GM12878 (cell line): ENCODE measurements around the gene REEP5. TPM values are rescaled to one million over a fixed set of nuclear protein-coding genes. Genes with fewer than 3 reads are reported as not detected.

ENCODE experiments used
- ATAC-seq: fragments of 200-7000 bp; cut with Tn5 transposase; 3 replicates; pipeline ENCODE4 v1.9.1; 2020; ENCODE audit warnings: mild to moderate bottlenecking, moderate library complexity
- BruUV-seq: library from RNA; stranded (reverse); fragments of 400-500 nt; replicated peaks from 2 replicates; lab custom pipeline; 2021; lab: Mats Ljungman, UMichigan
- CTCF ChIA-PET: fragments of 300-600 bp; sonication (Branson Sonifier 250); formaldehyde crosslinking; extraction: SDS; loops from one replicate; lab custom pipeline; 2021; ENCODE audit warnings: inconsistent platforms; lab: Yijun Ruan, JAX
- POLR2A ChIA-PET: fragments of 350-600 bp; formaldehyde crosslinking; extraction: SDS; loops from one replicate; lab custom pipeline; 2021; ENCODE audit warnings: inconsistent platforms; lab: Charles Lee
- RAD21 ChIA-PET: fragments of 300-600 bp; sonication (Branson Sonifier 250); formaldehyde crosslinking; loops from one replicate; lab custom pipeline; 2023; ENCODE audit warnings: antibody characterized with exemption; ENCODE audit not compliant: unreplicated experiment; lab: Charles Lee
- SMC1A ChIA-PET: fragments of 300-600 bp; sonication (Branson Sonifier 250); formaldehyde crosslinking; loops from one replicate; lab custom pipeline; 2023; ENCODE audit not compliant: unreplicated experiment, uncharacterized antibody; lab: Charles Lee
- DNase-seq: peaks from one replicate; pipeline ENCODE4 v3.0.0-alpha.2; 2011; ENCODE audit warnings: low read depth, low spot score
- FAIRE-seq: peaks from 3 replicates; lab custom pipeline; 2011; peaks lifted over from hg19 to GRCh38; lab: Jason Lieb, UNC
- H2AFZ ChIP-seq: 2 replicates; pipeline ENCODE4 v1.6.0; 2011; ENCODE audit warnings: low read depth, low read length, control low read depth; ENCODE audit not compliant: control insufficient read depth
- H3K27ac ChIP-seq: 2 replicates; pipeline ENCODE4 v1.5.1; 2011; ENCODE audit warnings: control low read depth; ENCODE audit not compliant: control insufficient read depth, insufficient read depth
- H3K27me3 ChIP-seq, 2 experiments: replicated peaks in 1 of 2; 2 replicates each; pipeline versions ENCODE4 v1.6.0 to v1.6.1; 2011; ENCODE audit warnings: low read length in 1 of 2; ENCODE audit not compliant: control insufficient read depth in 2 of 2, insufficient read depth in 2 of 2
- H3K36me3 ChIP-seq, 2 experiments: 2 replicates each; pipeline ENCODE4 v1.5.1; 2011; ENCODE audit warnings: low read length in 1 of 2; ENCODE audit not compliant: control insufficient read depth in 2 of 2, insufficient read depth in 2 of 2
- H3K4me1 ChIP-seq: 2 replicates; pipeline ENCODE4 v1.6.1; 2011; ENCODE audit warnings: mild to moderate bottlenecking, low read length, moderate library complexity, mixed read lengths; ENCODE audit not compliant: control insufficient read depth, insufficient read depth
- H3K4me2 ChIP-seq: 2 replicates; pipeline ENCODE4 v1.6.0; 2011; ENCODE audit warnings: control low read depth; ENCODE audit not compliant: control insufficient read depth, insufficient read depth
- H3K4me3 ChIP-seq: fragments of 200-600 bp; sonication (generic); 2 replicates; pipeline ENCODE4 v1.5.1; 2016
- H3K79me2 ChIP-seq: 2 replicates; pipeline ENCODE4 v1.6.0; 2011; ENCODE audit warnings: low read length; ENCODE audit not compliant: control insufficient read depth, insufficient read depth
- H3K9ac ChIP-seq: 2 replicates; pipeline ENCODE4 v1.8.0; 2011; ENCODE audit warnings: low read length, control low read depth, mixed read lengths; ENCODE audit not compliant: control insufficient read depth, insufficient read depth
- H3K9me3 ChIP-seq: replicated peaks from 3 replicates; pipeline ENCODE4 v1.5.1; 2011; ENCODE audit warnings: mild to moderate bottlenecking, low read length; ENCODE audit not compliant: control insufficient read depth, insufficient read depth
- H4K20me1 ChIP-seq: 2 replicates; pipeline ENCODE4 v1.6.0; 2011; ENCODE audit not compliant: control insufficient read depth, insufficient read depth
- CHD2 ChIP-seq: IDR thresholded peaks from 2 replicates; pipeline ENCODE4 v1.6.1; 2011; ENCODE audit warnings: low read depth, low read length, improper control_type of control experiment, borderline replicate concordance
- CREB1 ChIP-seq: IDR thresholded peaks from 2 replicates; pipeline ENCODE4 v1.6.1; 2012; ENCODE audit warnings: low read depth, mild to moderate bottlenecking, inconsistent platforms
- CREM ChIP-seq: IDR thresholded peaks from 2 replicates; pipeline ENCODE4 v1.6.1; 2014; ENCODE audit warnings: antibody characterized with exemption, low read depth
- DPF2 ChIP-seq: fragments of 450-650 bp; IDR thresholded peaks from 2 replicates; pipeline ENCODE4 v1.6.1; 2017; ENCODE audit warnings: mild to moderate bottlenecking
- NR2F1 ChIP-seq: fragments of 450-650 bp; conservative IDR thresholded peaks from 2 replicates; pipeline ENCODE4 v1.6.1; 2017; ENCODE audit warnings: mild to moderate bottlenecking
- RELB ChIP-seq: fragments of 450-650 bp; IDR thresholded peaks from 2 replicates; pipeline ENCODE4 v1.6.1; 2017; ENCODE audit warnings: low read depth, mild to moderate bottlenecking, moderate library complexity
- RUNX3 ChIP-seq: IDR thresholded peaks from 2 replicates; pipeline ENCODE4 v1.6.1; 2012; ENCODE audit warnings: low read length, inconsistent platforms
- SPI1 ChIP-seq: IDR thresholded peaks from 2 replicates; pipeline ENCODE4 v1.6.1; 2011; ENCODE audit warnings: low read depth, mild to moderate bottlenecking, low read length, moderate library complexity, borderline replicate concordance; ENCODE audit not compliant: insufficient read depth
- ZBTB4 ChIP-seq: fragments of 450-650 bp; formaldehyde crosslinking; IDR thresholded peaks from 2 replicates; pipeline ENCODE4 v1.4.0; 2022; ENCODE audit warnings: mild to moderate bottlenecking, moderate library complexity
- WGBS: methylation state at CpG from one replicate; pipeline ENCODE4 v1.1.6; 2016; ENCODE audit warnings: low lambda C conversion rate; ENCODE audit not compliant: insufficient replicate concordance, insufficient coverage; ENCODE audit errors: missing lambda C conversion rate; 5-methylcytosine and 5-hydroxymethylcytosine counted together
- in situ Hi-C: fragments of 300-500 bp; cut with MboI; formaldehyde crosslinking; loops from 9 replicates; pipeline ENCODE4 v1.14.3; 2018; ENCODE audit warnings: mixed read lengths
- intact Hi-C: fragments of 100-400 bp; cut with micrococcal nuclease; formaldehyde crosslinking; loops from one replicate; pipeline ENCODE4 v1.14.2; 2022; ENCODE audit not compliant: unreplicated experiment
- polyA plus RNA-seq, 11 experiments: library from polyadenylated mRNA; depleted of rRNA in 4 of 11; unstranded in 6 of 11; stranded (reverse) in 5 of 11; fragments of >200 nt; fragmentation: Nextera tagmentation in 4 of 11; fragmentation: Illumina TruSeq in 1 of 11; extraction: Ambion mirVana in 4 of 11; extraction: Trizol in 1 of 11; gene quantifications; 1 replicate in 1 of 11; 2 replicates in 10 of 11; pipeline versions ENCODE4 v1.2.1 to v1.2.3, GENCODE V29; 2011 to 2016; ENCODE audit warnings: inconsistent platforms in 2 of 11, missing spikeins in 2 of 11, low read depth in 1 of 11
- total RNA-seq, 4 experiments: library from RNA; depleted of rRNA in 3 of 4; stranded (reverse); fragments of >200 nt in 3 of 4; fragmentation: Illumina TruSeq in 1 of 4; extraction: Trizol in 1 of 4; gene quantifications; 2 replicates each; pipeline versions ENCODE4 v1.2.1 to v1.2.3, GENCODE V29; 2013 to 2021
- TF ChIP-seq, protein P1 (sequence below): fragments of 450-650 bp; IDR thresholded peaks from 2 replicates; pipeline ENCODE4 v1.6.1; 2017; ENCODE audit warnings: antibody characterized with exemption, mild to moderate bottlenecking, moderate library complexity
- TF ChIP-seq, protein P2 (sequence below): IDR thresholded peaks from 2 replicates; pipeline ENCODE4 v1.6.1; 2012; ENCODE audit warnings: low read depth, low read length, improper control_type of control experiment

REEP5 gene
- total and polyA plus RNA-seq, 10 of the 15 experiments (the other 5 are each of a cell fraction or from before 2014, with no cell fraction given) = 30.5 to 211 (median 113) TPM

GRCh38 chr5:112923988-112924387, 2.0 kb upstream of the REEP5 start (continued):
- no peak for TF ChIP-seq ZBTB4 (CRISPR knock-in tag)
- TF ChIP-seq, protein P1, sequence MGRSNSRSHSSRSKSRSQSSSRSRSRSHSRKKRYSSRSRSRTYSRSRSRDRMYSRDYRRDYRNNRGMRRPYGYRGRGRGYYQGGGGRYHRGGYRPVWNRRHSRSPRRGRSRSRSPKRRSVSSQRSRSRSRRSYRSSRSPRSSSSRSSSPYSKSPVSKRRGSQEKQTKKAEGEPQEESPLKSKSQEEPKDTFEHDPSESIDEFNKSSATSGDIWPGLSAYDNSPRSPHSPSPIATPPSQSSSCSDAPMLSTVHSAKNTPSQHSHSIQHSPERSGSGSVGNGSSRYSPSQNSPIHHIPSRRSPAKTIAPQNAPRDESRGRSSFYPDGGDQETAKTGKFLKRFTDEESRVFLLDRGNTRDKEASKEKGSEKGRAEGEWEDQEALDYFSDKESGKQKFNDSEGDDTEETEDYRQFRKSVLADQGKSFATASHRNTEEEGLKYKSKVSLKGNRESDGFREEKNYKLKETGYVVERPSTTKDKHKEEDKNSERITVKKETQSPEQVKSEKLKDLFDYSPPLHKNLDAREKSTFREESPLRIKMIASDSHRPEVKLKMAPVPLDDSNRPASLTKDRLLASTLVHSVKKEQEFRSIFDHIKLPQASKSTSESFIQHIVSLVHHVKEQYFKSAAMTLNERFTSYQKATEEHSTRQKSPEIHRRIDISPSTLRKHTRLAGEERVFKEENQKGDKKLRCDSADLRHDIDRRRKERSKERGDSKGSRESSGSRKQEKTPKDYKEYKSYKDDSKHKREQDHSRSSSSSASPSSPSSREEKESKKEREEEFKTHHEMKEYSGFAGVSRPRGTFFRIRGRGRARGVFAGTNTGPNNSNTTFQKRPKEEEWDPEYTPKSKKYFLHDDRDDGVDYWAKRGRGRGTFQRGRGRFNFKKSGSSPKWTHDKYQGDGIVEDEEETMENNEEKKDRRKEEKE = no peak

DNA sequence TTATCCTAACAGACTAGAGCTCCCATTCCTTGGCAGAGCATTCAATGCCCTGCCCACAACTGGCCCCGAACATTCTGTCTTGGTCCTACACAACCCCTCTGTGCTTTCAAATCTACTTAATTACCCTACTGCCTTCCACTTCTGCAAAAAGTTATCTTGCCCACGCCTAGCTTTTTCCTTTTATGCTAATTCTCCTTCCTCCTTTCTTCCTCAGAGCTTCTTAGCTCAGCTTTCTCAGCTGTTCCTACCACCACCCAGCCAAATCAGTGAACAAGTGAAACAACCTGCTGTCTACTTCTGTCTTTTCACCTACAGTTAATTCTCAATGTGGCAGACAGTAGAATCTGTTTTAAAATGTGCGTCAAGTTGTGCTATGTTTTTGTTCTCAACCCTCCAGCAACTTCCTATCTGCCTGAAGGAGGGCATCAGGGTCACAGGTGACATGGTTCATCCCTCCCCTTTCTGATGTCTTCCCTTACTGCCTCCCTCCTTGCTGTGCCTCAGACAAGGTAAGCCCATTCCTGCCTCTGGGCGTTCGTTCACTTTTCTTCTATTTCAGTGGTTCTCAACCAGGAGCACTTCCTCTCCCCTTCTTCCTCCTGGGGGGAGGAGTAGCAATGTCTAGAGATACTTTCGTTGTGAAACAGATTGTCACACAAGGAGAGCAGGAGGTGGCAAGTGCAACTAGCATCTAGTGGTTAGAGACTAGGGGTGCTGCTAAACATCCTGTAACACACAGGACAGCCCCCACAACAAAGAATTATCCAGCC, 1.3 kb upstream of the REEP5 start:
- no peaks in the 10 kb centered on the region for H3K9me3 ChIP-seq
- POLR2A ChIA-PET = interaction anchor here (0.6 to 5.3 kb wide), 8 partner anchors 20 to 394 kb away, joined by 3 to 20 read pairs (median 4); partner anchors contain the start of genes DCP2 and SRP19
- in situ Hi-C loops (no loop called here), intact Hi-C loops (loop anchor here (1.0 to 5.0 kb wide), 3 partner anchors 41 to 61 kb away; partner anchors contain the start of genes DCP2 and SRP19)
- DNase-seq = peak; percentile 83
- CTCF ChIA-PET = interaction anchor here (0.5 to 4.1 kb wide), 27 partner anchors 9 to 1527 kb away, joined by 3 to 16 read pairs (median 4); partner anchors contain the start of genes DCP2 and SRP19
- peak overlapping the region; percentile 57 for H3K4me2 ChIP-seq
- RAD21 ChIA-PET = interaction anchor here (0.7 to 9.7 kb wide), 14 partner anchors 8 to 231 kb away, joined by 3 to 85 read pairs (median 4); partner anchors contain the start of genes DCP2 and SRP19
- no peaks in the 10 kb centered on the region for H3K36me3 ChIP-seq
- peak overlapping the region; percentile 63 for H3K9ac ChIP-seq
- no TSS peak for BruUV-seq
- no peaks in the 10 kb centered on the region for H3K27me3 ChIP-seq
- ATAC-seq = peak; percentile 49
- peak overlapping the region; percentile 72 for H3K27ac ChIP-seq
- peaks cover 34% of the 10 kb centered on the region for H3K79me2 ChIP-seq
- peak overlapping the region; percentile 89 for H2AFZ ChIP-seq
- H4K20me1 ChIP-seq = no peaks in the 10 kb centered on the region
- H3K4me3 ChIP-seq = peak overlapping the region; percentile 57
- H3K4me1 ChIP-seq = peaks cover 56% of the 10 kb centered on the region
- SMC1A ChIA-PET = interaction anchor here (0.6 to 3.9 kb wide), 26 partner anchors 8 to 748 kb away, joined by 3 to 26 read pairs (median 4); partner anchors contain the start of genes DCP2 and SRP19
- peak; percentile 41 for FAIRE-seq
- 0% methylated on average over 6 of the region's 6 CpGs for WGBS
- peak; percentile 63 for TF ChIP-seq RELB
- peak; percentile 60 for TF ChIP-seq RUNX3
- TF ChIP-seq SPI1 = peak; percentile 81; the same call in 1 of the 2 replicates
- TF ChIP-seq NR2F1 = peak; percentile 73
- TF ChIP-seq CREM = 0 out of 2 replicates have a peak, but pooled peaks have one; percentile 4
- 0 out of 2 replicates have a peak, but pooled peaks have one; percentile 10 for TF ChIP-seq CREB1
- TF ChIP-seq CHD2 = peak; percentile 38; the same call in 1 of the 2 replicates
- TF ChIP-seq DPF2 = peak; percentile 53
- TF ChIP-seq, protein P2, sequence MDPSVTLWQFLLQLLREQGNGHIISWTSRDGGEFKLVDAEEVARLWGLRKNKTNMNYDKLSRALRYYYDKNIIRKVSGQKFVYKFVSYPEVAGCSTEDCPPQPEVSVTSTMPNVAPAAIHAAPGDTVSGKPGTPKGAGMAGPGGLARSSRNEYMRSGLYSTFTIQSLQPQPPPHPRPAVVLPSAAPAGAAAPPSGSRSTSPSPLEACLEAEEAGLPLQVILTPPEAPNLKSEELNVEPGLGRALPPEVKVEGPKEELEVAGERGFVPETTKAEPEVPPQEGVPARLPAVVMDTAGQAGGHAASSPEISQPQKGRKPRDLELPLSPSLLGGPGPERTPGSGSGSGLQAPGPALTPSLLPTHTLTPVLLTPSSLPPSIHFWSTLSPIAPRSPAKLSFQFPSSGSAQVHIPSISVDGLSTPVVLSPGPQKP = no peak
